ENCODE results near the gene ABI2.
"Not testable (repeated sequence)": the region's sequence is repeated elsewhere in the genome, so short reads cannot be mapped to it uniquely, and the experiment has no call there.

DNA sequence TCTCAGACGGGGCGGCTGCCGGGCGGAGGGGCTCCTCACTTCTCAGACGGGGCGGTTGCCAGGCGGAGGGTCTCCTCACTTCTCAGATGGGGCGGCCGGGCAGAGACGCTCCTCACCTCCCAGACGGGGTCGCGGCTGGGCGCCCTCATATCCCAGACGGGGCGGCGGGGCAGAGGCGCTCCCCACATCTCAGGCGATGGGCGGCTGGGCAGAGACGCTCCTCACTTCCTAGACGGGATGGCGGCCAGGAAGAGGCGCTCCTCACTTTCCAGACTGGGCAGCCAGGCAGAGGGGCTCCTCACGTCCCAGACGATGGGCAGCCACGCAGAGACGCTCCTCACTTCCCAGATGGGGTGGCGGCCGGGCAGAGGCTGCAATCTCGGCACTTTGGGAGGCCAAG lies 44.5 kb downstream of the ABI2 start:
- TF ChIP-seq POLR2A (IDR thresholded peaks at IDR 0.05; ENCODE audit: low read length); GATA1 (IDR thresholded peaks at IDR 0.05; ENCODE audit: low read depth, low read length): not testable (repeated sequence)

All from erythroblast (primary cell).